IPS-18c (cell line): Measurements from ENCODE around the gene MYEOV.

ENCODE experiments used
- H3K4me3 ChIP-seq: 2 replicates; pipeline ENCODE4 v1.7.0; 2013; ENCODE audit warnings: low read depth, mild to moderate bottlenecking, low read length, moderate library complexity; ENCODE audit not compliant: insufficient read depth
- H3K9me3 ChIP-seq: one replicate; pipeline ENCODE4 v1.6.1; 2013; ENCODE audit warnings: mild to moderate bottlenecking, low read length, moderate library complexity; ENCODE audit not compliant: control insufficient read depth, insufficient read depth

The MYEOV gene

DNA sequence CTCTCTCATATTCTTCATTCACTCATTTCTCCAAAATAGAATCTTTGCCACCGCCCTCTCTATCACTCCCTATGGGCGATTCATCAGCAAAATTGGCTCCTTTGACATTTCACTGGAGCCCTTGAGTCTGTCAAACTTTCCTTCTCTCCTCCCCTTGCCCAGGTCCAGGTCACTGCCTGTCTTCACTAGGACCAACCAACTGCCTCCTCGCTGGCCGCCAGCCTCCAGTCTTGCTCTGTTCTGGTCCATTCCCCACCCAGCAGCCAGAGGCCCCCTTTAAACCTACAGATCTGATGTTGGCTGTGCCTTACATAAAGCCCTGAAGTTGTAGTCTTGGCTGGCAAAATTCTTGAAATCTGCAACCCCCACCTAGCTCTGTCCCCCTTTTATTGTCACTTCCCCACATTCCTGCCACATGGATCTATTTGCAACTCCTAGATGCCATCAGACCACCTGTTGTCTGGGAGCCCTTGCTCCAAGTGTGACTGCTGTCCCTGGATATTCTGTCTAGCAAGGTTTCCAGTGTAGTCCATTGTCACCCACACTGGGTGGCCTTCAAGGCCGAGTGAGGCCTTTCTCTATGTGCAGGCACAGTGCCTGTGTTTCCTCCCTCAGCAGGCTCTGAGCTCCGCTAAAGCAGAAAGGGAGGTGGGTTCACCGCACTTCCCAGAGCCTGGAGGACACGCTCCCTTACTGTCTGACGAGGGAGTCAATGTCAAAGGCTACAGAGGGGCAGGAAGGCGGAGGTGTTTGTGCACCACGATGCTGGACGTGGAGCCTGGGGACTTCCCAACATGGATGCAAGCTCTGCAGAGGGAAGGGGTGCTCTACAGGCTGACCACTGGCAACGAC, 25.5 kb downstream of the MYEOV start:
- Histone ChIP-seq H3K4me3 (no peak overlapping the region), H3K9me3 (peaks cover 2% of the 10 kb centered on the region)

DNA sequence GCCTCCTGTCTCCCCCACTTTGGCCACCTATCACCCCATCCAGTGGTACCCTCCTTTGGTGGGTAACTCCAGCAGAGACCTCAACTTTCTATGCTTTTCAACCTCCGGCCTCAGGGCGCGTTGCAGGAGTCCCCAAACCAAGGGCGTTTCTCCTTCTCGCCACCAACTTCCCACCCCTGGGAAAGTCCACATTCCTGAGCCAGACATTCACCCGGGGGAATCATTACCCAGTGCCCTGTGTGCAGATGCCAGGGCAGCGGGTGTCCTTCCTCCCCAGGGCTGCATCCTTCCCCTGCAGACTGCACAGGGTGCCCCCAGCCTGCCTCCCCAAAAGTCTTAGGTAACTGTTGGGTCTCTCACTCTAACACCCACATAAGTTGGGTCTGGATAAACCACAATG, 26.4 kb downstream of the MYEOV start:
- no peak overlapping the region for H3K4me3 ChIP-seq
- H3K9me3 ChIP-seq, result peaks cover 2% of the 10 kb centered on the region

DNA sequence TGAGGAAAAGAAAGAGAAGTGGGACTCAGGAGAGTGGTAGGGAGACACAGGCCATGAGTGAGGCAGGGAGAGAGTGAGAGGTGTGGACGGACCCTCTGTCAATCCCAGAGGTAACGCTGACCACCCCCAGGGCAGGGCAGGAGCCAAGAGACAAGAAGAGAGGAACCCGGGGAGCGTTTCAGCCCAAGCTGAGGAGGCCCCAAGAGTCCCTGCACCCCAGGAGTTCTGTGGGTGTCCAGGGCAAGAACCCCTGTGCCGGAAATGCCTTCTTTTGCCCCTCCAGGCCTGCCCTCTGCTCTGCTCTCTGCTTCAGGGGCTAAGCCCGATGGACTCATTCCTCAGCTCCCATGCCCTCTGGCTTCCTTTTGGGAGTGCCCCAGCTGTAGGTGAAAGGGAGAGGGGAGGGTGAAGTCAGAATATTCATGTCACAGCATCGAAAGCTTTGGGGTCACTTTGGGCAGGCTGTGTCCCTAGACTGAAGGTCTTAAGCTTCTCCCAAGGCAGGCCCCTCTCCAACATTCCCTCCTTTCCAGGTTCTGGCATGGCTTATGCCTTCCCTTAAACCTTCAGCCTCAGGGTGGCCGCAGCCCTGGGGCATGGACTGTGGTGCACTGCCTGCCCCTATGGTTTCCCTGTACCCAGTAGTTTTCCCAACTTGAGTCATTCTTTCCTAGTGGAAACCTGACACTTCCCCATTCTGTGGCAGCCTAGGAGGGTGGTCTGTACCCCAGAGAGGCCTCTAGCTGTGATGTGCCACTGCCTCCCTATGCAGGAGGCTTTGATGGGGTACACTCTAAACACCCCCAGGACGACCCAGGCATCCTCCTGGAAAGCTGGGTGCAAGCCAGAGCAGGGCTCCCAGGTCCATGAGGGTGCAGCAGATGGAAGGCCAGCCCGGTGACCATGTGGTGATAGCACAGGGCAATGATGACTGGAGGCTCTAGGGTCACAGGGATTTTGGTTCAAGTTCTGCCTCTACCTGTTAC, 27.1 kb downstream of the MYEOV start:
- H3K9me3 ChIP-seq, result peaks cover 2% of the 10 kb centered on the region
- no peak overlapping the region for H3K4me3 ChIP-seq

DNA sequence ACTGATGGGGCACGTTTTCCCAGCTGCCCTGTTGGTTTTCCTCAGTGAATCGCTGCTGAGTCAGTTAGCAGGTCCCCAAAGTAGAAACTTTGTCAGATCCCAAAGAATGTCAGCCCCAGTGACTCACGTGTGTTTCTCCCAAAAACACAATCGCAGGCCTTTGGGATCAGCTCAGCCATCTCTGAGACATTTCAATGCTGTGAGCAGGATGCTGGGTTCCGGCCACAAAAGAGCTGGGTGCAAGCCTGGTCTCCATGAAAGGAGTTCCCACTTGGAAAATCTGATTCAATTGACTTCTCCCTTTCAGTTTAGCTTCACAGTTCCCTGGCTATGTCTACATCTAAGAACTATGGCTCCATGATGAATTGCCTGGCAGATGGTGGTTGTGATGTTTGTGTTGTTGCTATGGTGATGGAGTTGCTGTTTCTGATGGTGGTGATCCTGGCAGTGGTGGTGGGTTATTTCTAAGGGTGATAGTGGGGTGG, 28.0 kb downstream of the MYEOV start:
- Histone ChIP-seq H3K4me3 (no peak overlapping the region), H3K9me3 (peaks cover 2% of the 10 kb centered on the region)

DNA sequence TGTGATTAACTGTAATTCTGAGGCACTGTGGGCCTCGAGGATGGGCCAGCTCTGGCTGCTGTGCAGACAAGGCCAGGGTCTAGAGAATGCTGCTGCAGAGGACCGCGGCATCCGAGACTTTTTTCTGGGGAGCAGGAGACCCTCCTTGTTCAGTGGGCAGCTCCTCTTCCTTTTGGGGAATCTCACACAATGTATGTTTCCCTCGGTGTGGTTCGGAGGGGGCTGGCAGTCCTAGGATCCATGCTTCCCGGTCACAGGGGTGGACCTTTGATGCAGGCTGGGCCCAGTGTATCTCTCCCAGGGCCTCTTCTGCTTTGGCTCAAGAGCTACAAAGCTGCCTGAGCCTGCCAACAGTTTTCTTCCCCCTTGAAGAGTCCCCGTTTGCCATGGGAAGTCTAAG, 31.5 kb downstream of the MYEOV start:
- H3K4me3 ChIP-seq, result no peak overlapping the region
- peaks cover 2% of the 10 kb centered on the region for H3K9me3 ChIP-seq

DNA sequence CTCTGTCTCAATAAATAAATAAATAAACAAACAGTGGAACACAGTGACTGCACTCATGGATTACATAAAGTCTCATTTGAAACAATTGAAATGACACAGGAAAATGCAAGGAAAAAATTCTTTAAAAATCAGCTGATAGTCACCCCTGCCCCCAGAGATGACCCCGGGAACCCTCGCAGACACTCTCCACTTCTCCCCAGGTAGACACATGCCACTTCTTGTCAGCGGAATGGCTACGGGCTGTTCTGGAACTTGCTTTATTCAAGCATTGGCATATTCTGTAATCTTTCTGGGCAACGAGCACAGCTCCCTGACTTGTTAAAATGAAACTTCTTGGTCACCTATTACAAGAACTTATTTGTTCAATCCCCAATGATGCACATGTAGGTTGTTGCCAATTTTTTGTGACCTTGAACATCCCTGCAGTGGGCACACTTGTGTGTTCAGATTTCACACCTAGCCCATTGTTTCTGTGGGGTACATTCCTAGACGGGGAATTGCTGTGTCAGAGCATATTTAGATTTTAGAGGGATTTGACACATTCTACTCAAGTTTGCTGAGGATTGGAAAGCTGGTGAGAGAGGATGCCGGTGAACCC, 32.8 kb downstream of the MYEOV start:
- Histone ChIP-seq H3K4me3 (no peak overlapping the region), H3K9me3 (peaks cover 2% of the 10 kb centered on the region)

DNA sequence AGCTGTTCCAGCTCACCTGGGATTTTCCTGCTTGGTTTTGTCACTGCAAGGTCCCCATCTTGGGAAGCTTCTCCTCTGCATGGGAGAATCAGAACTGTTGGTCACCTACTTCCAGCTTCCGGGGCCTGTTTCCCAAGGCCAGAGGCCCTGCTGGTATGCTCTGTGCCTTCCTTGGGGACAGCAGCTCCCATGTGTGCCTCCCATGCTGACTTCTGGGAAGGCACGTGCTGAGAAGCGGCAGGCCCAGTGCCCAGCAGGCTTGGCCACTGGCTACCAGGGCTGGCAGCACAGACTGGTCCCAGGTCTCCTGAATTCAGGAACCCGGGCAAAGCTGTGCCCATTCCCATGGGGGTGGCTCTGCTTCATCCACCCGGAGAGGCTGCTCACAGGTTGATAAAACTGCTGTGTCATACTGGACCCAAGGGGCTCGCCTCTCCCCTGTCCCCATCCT, 33.8 kb downstream of the MYEOV start:
- Histone ChIP-seq H3K9me3 (peaks cover 2% of the 10 kb centered on the region), H3K4me3 (no peak overlapping the region)

DNA sequence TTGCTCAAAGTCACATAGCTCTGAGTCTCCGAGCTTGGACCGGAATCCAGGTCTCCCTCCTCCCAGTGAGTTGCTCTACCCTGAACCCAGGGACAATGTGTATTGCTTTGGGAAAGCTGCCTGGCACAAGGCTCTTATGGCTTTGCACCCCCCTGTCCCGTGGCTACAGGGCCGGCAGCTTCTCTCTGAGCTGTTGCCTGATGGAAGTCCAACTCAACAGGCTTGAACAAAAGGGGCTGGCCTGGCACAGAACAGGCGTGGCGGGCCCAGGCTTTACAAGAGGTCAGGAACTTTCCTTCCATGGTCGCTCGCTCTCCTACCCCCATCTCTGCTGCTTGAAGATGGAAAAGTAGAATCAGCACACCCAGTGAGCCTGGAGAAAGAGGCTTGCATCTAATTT, 34.3 kb downstream of the MYEOV start:
- no peaks in the 10 kb centered on the region for H3K9me3 ChIP-seq
- no peak overlapping the region for H3K4me3 ChIP-seq

DNA sequence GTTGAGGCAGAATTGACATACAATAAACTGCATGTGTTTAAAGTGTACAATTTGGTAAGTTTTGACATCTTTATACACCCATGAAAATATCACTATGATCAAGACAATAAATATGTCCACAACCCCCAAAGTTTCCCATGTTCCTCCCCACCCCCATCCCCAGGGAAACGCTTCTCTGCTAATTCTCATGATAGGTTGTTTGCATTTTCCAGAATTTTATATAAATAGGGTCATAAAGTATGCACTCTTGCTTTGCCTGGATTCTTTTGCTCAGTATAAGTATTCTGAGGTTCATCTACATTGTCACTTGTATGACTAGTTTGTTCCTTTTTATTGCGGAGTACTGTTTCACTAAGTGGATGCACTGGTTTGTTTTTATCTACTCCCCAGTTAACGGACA, 35.6 kb downstream of the MYEOV start:
- H3K4me3 ChIP-seq, result no peak overlapping the region
- H3K9me3 ChIP-seq, result no peaks in the 10 kb centered on the region

DNA sequence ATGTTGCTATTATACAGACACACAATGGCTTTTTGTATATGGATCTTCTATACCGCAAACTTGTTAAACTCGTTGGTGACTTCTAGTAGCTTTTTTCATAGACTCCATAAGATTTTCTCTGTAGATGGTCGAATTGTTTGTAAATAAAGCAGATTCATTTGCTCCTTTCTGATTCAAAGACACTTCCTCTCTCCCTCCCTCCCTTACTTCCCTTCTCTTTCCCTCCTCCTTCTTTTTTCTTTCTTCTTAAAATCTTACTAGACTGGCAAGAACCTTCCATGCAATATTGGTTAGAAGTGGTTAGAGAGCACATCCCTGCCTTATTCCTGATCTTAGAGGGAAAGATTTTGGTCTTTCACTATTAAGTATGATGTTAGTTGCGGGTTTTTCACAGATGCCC, 36.4 kb downstream of the MYEOV start:
- H3K9me3 ChIP-seq, result no peaks in the 10 kb centered on the region
- no peak overlapping the region for H3K4me3 ChIP-seq

DNA sequence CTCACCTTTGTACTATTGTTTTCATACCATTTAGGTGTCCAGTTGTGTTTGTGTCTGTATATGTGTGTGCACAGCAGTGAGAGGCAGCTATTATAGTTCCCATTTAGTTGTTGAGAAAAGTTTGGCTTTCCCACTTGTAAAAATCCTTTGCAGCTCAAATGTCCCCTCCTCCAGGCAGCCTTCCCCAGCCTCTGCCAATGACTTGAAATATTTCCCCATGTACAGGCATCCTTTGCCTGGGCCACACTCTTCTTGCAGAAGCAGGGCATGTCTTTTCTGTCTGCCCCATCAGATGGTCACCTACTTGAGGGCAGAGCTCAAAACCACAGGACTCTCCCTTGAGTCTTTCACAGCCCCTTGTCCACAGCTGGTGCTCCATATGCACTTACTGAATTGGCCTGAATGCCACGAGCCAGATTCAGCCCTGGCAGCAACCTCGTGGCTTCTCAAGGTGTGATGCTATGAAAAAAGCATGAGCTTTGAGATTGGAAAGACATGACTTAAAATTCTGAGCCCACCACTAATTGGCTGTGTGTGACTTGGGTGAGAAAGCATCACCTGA, 39.3 kb downstream of the MYEOV start:
- H3K9me3 ChIP-seq, result no peaks in the 10 kb centered on the region

DNA sequence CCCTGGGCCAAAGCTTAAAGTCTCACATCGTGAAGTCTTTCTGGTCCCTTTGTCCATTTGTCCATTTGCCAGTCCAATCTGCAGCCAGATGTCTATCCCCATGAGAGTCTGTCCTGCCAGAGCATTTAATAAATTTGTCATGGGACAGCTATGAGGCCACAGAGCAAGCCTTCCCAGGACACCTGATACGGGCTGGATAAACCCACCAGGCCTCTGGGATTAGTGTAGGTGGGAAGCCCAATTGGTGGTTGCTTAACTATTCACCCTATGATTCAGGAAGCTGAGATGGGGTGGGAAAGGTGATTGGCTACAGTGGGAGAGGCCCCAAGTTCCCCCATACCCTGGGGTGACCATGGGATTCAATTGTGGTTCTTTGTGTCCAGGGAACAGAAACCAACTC, 39.9 kb downstream of the MYEOV start:
- H3K9me3 ChIP-seq, result no peaks in the 10 kb centered on the region

More for the DNA sequence above, 39.3 kb downstream of the MYEOV start:
- H3K4me3 ChIP-seq, result no peak overlapping the region

DNA sequence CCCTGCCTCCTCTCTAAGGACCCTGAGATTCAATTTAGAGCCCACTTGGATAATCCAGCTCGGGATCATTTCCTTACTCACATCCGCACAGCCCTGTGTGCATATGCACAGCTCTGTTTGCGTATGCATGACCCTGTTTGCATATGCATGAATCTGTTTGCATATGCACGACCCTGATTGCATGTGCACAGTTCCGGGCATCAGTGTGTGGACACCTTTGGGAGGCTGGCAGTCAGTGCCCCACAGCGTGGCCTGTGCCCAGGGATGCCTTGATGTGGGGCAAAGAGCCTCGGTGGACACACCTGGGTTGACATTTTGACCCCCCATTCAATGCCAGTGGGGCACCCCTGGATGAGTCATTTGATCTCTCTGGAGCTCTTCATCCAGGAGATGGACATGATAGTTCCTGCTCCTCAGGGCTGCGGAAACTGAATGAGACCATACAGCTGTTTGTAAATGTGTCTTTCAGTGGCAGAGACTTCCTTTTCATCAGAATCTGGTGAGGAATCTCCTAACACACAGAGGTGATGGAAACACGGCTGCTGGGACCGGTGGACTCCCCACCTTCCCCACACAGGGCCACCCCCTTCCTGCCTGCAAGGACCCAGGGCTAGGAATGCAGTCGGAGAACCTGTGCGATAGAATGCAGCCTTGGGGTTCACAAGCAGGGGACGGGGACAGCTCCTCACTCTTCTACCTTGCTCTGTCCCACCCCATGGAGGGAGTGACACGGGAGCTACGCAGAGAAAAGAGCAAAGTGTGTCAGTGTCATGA, 41.2 kb downstream of the MYEOV start:
- Histone ChIP-seq H3K4me3 (no peak overlapping the region), H3K9me3 (peaks cover 2% of the 10 kb centered on the region)

More for the DNA sequence above, 39.9 kb downstream of the MYEOV start:
- no peak overlapping the region for H3K4me3 ChIP-seq

DNA sequence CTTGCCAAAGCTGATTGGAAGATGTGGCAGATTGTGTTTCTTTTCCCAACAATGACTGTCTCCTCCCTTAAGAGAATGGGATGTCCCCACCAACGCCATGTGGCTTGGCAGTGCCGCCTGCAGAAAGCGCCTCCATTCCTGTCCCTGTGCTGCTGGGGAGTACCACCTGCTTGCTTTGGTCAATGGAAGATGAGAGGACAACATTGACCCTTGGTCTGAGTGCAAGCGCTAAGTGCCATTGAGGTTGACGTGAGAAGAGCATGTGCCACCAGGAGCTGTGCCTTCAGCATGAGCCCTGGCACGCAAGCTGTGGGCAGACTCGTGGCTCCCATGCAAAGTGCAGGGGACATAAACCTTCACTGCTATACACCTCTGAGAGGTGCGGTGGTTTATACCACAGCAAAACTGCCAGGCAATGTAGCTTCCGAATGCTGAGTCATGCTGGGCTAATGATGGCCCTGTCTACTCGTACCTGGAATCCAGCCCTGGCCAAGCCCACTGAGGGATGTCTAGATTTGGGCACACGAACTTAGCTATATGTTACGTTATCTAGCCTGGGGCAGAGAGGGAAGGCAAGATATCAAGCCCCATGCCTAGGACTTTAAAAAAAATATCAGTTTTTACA, 41.9 kb downstream of the MYEOV start:
- no peak overlapping the region for H3K4me3 ChIP-seq
- peaks cover 2% of the 10 kb centered on the region for H3K9me3 ChIP-seq

DNA sequence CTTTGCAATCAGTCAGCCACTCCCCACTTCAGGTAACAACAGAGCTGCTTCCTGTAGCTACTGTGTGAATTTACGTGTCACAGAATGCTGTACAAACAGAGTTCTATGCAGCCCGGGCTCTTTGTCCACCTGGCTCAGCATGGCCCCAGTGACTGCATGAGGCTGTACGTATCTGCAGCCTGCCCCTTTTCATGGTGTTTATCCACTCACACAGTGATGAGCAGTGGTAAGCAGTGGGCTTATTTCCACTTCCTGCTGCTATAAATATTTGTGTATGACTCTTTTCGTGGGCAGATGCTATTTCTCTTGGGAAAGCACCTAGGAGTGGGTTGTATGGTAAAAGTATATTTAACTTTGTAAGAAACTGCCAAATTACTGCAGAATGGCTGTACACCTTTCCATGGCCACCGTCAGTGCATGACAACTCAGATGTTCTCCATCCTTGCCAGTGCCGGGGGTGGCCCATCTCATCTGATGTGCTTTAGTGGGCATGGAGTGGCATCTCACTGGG, 43.3 kb downstream of the MYEOV start:
- no peak overlapping the region for H3K4me3 ChIP-seq

More for the DNA sequence above, 43.3 kb downstream of the MYEOV start:
- peaks cover 2% of the 10 kb centered on the region for H3K9me3 ChIP-seq
